Cardiac muscle cell (in vitro differentiated cells and primary cell): ENCODE data around the gene PARP8. TPM values are rescaled to one million over a fixed set of nuclear protein-coding genes. Genes with fewer than 3 reads are reported as not detected.

Experiments used
- DNase-seq, 2 donors: peaks; one replicate each; pipeline versions ENCODE4 v3.0.0 to v3.0.0-alpha.2; 2010 to 2017; ENCODE audit warnings: low read depth in 1 of 2, low spot score in 1 of 2
- H3K27ac ChIP-seq: fragments of 200-600 bp; sonication (generic); 2 replicates; pipeline ENCODE4 v1.5.1; 2016
- H3K27me3 ChIP-seq: fragments of 200-600 bp; sonication (generic); 2 replicates; pipeline ENCODE4 v1.6.0; 2016; ENCODE audit warnings: control low read depth
- H3K36me3 ChIP-seq: fragments of 200-600 bp; sonication (generic); 2 replicates; pipeline ENCODE4 v1.5.1; 2016; ENCODE audit warnings: control low read depth
- H3K4me1 ChIP-seq: fragments of 200-600 bp; sonication (generic); 2 replicates; pipeline ENCODE4 v1.8.1; 2017; ENCODE audit warnings: low read depth, mild to moderate bottlenecking, mixed run types
- H3K4me3 ChIP-seq: fragments of 200-600 bp; sonication (generic); 2 replicates; pipeline ENCODE4 v1.5.1; 2016; ENCODE audit warnings: mild to moderate bottlenecking
- H3K9me3 ChIP-seq: fragments of 200-600 bp; sonication (generic); 2 replicates; pipeline ENCODE4 v1.5.1; 2017; ENCODE audit warnings: low read depth, mild to moderate bottlenecking, control low read depth
- CTCF ChIP-seq: IDR thresholded peaks from 2 replicates; pipeline ENCODE4 v1.5.1; 2012; ENCODE audit warnings: low read depth, mild to moderate bottlenecking, low read length
- polyA plus RNA-seq: library from polyadenylated mRNA; unstranded; fragments of >200 nt; fragmentation: Nextera tagmentation; extraction: Ambion mirVana; gene quantifications from 2 replicates; pipeline ENCODE4 v1.2.1, GENCODE V29; 2016
- total RNA-seq: library from RNA; depleted of rRNA; stranded (reverse); fragments of >200 nt; gene quantifications from 2 replicates; pipeline ENCODE4 v1.2.3, GENCODE V29; 2016

Gene PARP8
- total and polyA plus RNA-seq, 2 experiments from 2014 or later: 18.2 to 19.8 TPM

- no peak for TF ChIP-seq CTCF
- Histone ChIP-seq H3K36me3 (no peaks in the 10 kb centered on the region), H3K4me3 (no peak overlapping the region), H3K9me3 (no peaks in the 10 kb centered on the region), H3K27me3 (no peaks in the 10 kb centered on the region), H3K27ac (no peak overlapping the region), H3K4me1 (peaks cover 5% of the 10 kb centered on the region)
- no peak for DNase-seq
Measured at GRCh38 chr5:50725800-50726474, 59.5 kb downstream of the PARP8 start.

GRCh38 chr5:50726475-50727148, 60.2 kb downstream of the PARP8 start:
- Histone ChIP-seq H3K27ac (no peak overlapping the region), H3K9me3 (no peaks in the 10 kb centered on the region), H3K36me3 (no peaks in the 10 kb centered on the region), H3K4me3 (no peak overlapping the region), H3K4me1 (peaks cover 7% of the 10 kb centered on the region), H3K27me3 (no peaks in the 10 kb centered on the region)
- TF ChIP-seq CTCF: no peak
- no peak for DNase-seq

- peak in 1 of 2 donors; percentile 24 for DNase-seq
- H3K4me1 ChIP-seq: peaks cover 7% of the 10 kb centered on the region
- no peaks in the 10 kb centered on the region for H3K9me3 ChIP-seq
- no peak overlapping the region for H3K27ac ChIP-seq
- H3K4me3 ChIP-seq: no peak overlapping the region
- no peaks in the 10 kb centered on the region for H3K27me3 ChIP-seq
- no peaks in the 10 kb centered on the region for H3K36me3 ChIP-seq
- no peak for TF ChIP-seq CTCF
Measured at GRCh38 chr5:50727149-50727496, 60.7 kb downstream of the PARP8 start.

- Histone ChIP-seq H3K4me3 (no peak overlapping the region), H3K27ac (no peak overlapping the region), H3K4me1 (peaks cover 7% of the 10 kb centered on the region)
Measured at GRCh38 chr5:50727845-50728244, 61.4 kb downstream of the PARP8 start.

GRCh38 chr5:50730336-50730735, 63.9 kb downstream of the PARP8 start:
- H3K27ac ChIP-seq: no peak overlapping the region
- no peak for TF ChIP-seq CTCF
- no peaks in the 10 kb centered on the region for H3K36me3 ChIP-seq
- H3K9me3 ChIP-seq: no peaks in the 10 kb centered on the region
- DNase-seq: no peak
- no peak overlapping the region for H3K4me3 ChIP-seq
- no peaks in the 10 kb centered on the region for H3K27me3 ChIP-seq
- H3K4me1 ChIP-seq: peaks cover 7% of the 10 kb centered on the region

More at GRCh38 chr5:50727845-50728244, 61.4 kb downstream of the PARP8 start:
- no peaks in the 10 kb centered on the region for H3K27me3 ChIP-seq
- DNase-seq: no peak
- no peaks in the 10 kb centered on the region for H3K9me3 ChIP-seq
- H3K36me3 ChIP-seq: no peaks in the 10 kb centered on the region
- TF ChIP-seq CTCF: no peak
